Thoracic aorta (tissue), 2 donors: Measurements from ENCODE around the gene EPN3. TPM values are rescaled to one million over a fixed set of nuclear protein-coding genes. Genes with fewer than 3 reads are reported as not detected.

Experiments
- ATAC-seq: fragments of 150-250 bp; one replicate; pipeline ENCODE4 v1.8.0; 2017; ENCODE audit warnings: low read depth; ENCODE audit not compliant: insufficient number of reproducible peaks, low FRiP score
- DNase-seq: peaks from one replicate; pipeline ENCODE4 v3.0.0-alpha.2; 2020; ENCODE audit warnings: low spot score
- H3K27ac ChIP-seq, 2 donors: fragments of 200-600 bp; sonication (generic); 1 replicate in 1 of 2; 2 replicates in 1 of 2; pipeline ENCODE4 v1.5.1; 2016; ENCODE audit warnings: mild to moderate bottlenecking in 2 of 2, moderate library complexity in 2 of 2
- H3K27me3 ChIP-seq: fragments of 200-600 bp; sonication (generic); replicated peaks from 2 replicates; pipeline ENCODE4 v1.6.0; 2016; ENCODE audit warnings: mild to moderate bottlenecking; ENCODE audit not compliant: insufficient read depth
- H3K36me3 ChIP-seq: fragments of 200-600 bp; sonication (generic); one replicate; pipeline ENCODE4 v1.5.1; 2016
- H3K4me1 ChIP-seq, 2 donors: fragments of 200-600 bp; sonication (generic); 1 replicate in 1 of 2; 2 replicates in 1 of 2; pipeline versions ENCODE4 v1.5.1 to v1.6.0; 2016; ENCODE audit warnings: low read depth in 2 of 2, mild to moderate bottlenecking in 1 of 2; ENCODE audit not compliant: control insufficient read depth in 1 of 2
- H3K4me3 ChIP-seq: fragments of 200-600 bp; sonication (generic); 2 replicates; pipeline ENCODE4 v1.5.1; 2016; ENCODE audit warnings: mild to moderate bottlenecking
- H3K9me3 ChIP-seq: fragments of 200-600 bp; sonication (generic); 2 replicates; pipeline ENCODE4 v1.5.1; 2016
- CTCF ChIP-seq: fragments of 200-600 bp; sonication (generic); IDR thresholded peaks from one replicate; pipeline ENCODE4 v1.5.1; 2019; ENCODE audit warnings: antibody characterized with exemption
- total RNA-seq, 2 donors: library from RNA; depleted of rRNA; stranded (reverse); fragments of >200 nt; gene quantifications; one replicate each; pipeline versions ENCODE4 v1.1.0 to v1.2.3, GENCODE V29; 2016

The EPN3 gene
- total RNA-seq, 2 donors from 2014 or later = 1.4 TPM; not detected in 1

DNA sequence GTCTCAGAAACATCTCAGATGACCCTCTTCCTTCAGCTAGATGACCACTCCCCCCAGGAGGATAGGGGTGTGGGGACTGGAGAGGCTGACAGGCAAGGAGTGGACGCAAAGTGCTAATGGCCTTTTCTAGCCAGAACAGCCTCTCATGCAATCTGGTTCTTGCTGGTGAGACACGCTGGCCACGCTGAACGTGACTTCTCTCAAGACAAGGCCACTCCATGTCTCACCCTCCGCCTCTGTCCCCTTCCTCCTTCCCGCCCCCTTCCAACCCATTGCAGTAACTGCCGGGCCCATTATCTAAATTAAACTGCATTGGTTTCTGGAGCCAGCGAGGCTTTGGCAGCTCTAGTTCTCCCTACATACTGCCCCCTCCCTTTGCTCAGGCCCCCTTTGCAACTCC, 37.5 kb downstream of the EPN3 start:
- H3K36me3 ChIP-seq = no peaks in the 10 kb centered on the region
- no peak overlapping the region for H3K27ac ChIP-seq
- TF ChIP-seq CTCF = no peak
- no peak for ATAC-seq
- no peak for DNase-seq
- no peaks in the 10 kb centered on the region for H3K27me3 ChIP-seq
- peaks cover 0 to 7% of the 10 kb centered on the region in 2 donors for H3K4me1 ChIP-seq
- no peak overlapping the region for H3K4me3 ChIP-seq
- H3K9me3 ChIP-seq = no peaks in the 10 kb centered on the region

- no peak for DNase-seq
- no peaks in the 10 kb centered on the region for H3K27me3 ChIP-seq
Measured at GRCh38 chr17:50570528-50570927, 38.0 kb downstream of the EPN3 start.

DNA sequence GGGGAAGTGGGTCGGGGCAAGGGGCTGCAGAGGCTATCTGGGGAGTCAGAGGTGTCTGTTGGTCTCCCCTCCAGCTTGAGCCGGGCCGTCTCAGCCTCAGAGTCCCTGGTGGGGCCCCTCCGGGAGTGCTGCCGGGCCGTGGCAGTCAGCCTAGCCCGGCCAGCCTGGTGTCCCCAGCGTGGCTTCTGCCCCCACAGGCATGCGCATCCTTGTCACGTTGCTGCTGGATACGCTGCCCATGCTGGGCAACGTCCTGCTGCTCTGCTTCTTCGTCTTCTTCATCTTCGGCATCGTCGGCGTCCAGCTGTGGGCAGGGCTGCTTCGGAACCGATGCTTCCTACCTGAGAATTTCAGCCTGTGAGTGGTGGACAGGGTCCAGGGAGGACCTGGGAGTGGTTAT, 39.1 kb downstream of the EPN3 start:
- H3K4me3 ChIP-seq = no peak overlapping the region
- no peaks in the 10 kb centered on the region for H3K4me1 ChIP-seq
- H3K9me3 ChIP-seq = no peaks in the 10 kb centered on the region
- no peaks in the 10 kb centered on the region for H3K27me3 ChIP-seq
- no peak for DNase-seq
- no peaks in the 10 kb centered on the region for H3K36me3 ChIP-seq
- ATAC-seq = no peak
- H3K27ac ChIP-seq = no peak overlapping the region
- no peak for TF ChIP-seq CTCF

More at GRCh38 chr17:50570528-50570927, 38.0 kb downstream of the EPN3 start:
- peaks cover 0 to 3% of the 10 kb centered on the region in 2 donors for H3K4me1 ChIP-seq
- ATAC-seq = no peak
- no peak overlapping the region for H3K27ac ChIP-seq
- H3K9me3 ChIP-seq = no peaks in the 10 kb centered on the region
- no peaks in the 10 kb centered on the region for H3K36me3 ChIP-seq
- no peak overlapping the region for H3K4me3 ChIP-seq
- TF ChIP-seq CTCF = no peak

DNA sequence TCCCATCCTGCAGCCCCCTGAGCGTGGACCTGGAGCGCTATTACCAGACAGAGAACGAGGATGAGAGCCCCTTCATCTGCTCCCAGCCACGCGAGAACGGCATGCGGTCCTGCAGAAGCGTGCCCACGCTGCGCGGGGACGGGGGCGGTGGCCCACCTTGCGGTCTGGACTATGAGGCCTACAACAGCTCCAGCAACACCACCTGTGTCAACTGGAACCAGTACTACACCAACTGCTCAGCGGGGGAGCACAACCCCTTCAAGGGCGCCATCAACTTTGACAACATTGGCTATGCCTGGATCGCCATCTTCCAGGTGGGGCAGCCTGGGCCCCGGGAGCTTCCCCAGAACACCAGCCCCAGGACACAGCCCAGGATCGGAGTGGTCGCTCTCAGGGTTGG, 40.0 kb downstream of the EPN3 start:
- TF ChIP-seq CTCF = no peak
- Histone ChIP-seq H3K27ac (no peak overlapping the region), H3K9me3 (no peaks in the 10 kb centered on the region), H3K4me3 (no peak overlapping the region), H3K4me1 (no peaks in the 10 kb centered on the region), H3K36me3 (no peaks in the 10 kb centered on the region), H3K27me3 (no peaks in the 10 kb centered on the region)
- no peak for ATAC-seq
- DNase-seq = no peak

GRCh38 chr17:50573866-50574611, 41.5 kb downstream of the EPN3 start:
- Histone ChIP-seq H3K9me3 (no peaks in the 10 kb centered on the region), H3K4me1 (no peaks in the 10 kb centered on the region), H3K27ac (no peak overlapping the region), H3K4me3 (no peak overlapping the region), H3K36me3 (no peaks in the 10 kb centered on the region), H3K27me3 (no peaks in the 10 kb centered on the region)
- no peak for DNase-seq
- ATAC-seq = no peak
- TF ChIP-seq CTCF = no peak
